GM06990 (cell line): ENCODE results near the gene ABHD17B.

ENCODE experiments used
- DNase-seq: peaks from one replicate; pipeline ENCODE4 v3.0.0-alpha.2; 2011; ENCODE audit not compliant: insufficient read length; ENCODE audit errors: extremely low read depth
- H3K27me3 ChIP-seq: replicated peaks from 2 replicates; pipeline ENCODE4 v1.6.0; 2011; ENCODE audit warnings: low read length; ENCODE audit not compliant: control insufficient read depth, insufficient read depth
- H3K36me3 ChIP-seq: 2 replicates; pipeline ENCODE4 v1.5.1; 2011; ENCODE audit warnings: low read length; ENCODE audit not compliant: control insufficient read depth, insufficient read depth
- H3K4me3 ChIP-seq: replicated peaks from 2 replicates; pipeline ENCODE4 v1.5.1; 2011; ENCODE audit warnings: low read depth, mild to moderate bottlenecking, control low read depth, low read length
- CTCF ChIP-seq: IDR thresholded peaks from 2 replicates; pipeline ENCODE4 v1.5.1; 2011; ENCODE audit warnings: low read length, control low read depth, mild to moderate bottlenecking, inconsistent platforms; ENCODE audit not compliant: insufficient read depth, poor library complexity, severe bottlenecking

Gene ABHD17B

GRCh38 chr9:71890042-71890679 is 20.8 kb downstream of the ABHD17B start:
- no peak for DNase-seq
- H3K4me3 ChIP-seq: no peak overlapping the region
- no peaks in the 10 kb centered on the region for H3K27me3 ChIP-seq
- TF ChIP-seq CTCF: no peak
- H3K36me3 ChIP-seq: no peaks in the 10 kb centered on the region

- TF ChIP-seq CTCF: no peak
- Histone ChIP-seq H3K27me3 (no peaks in the 10 kb centered on the region), H3K36me3 (no peaks in the 10 kb centered on the region; the same call in 1 of the 2 replicates), H3K4me3 (no peak overlapping the region)
- DNase-seq: no peak
These were observed 23.6 kb downstream of the ABHD17B start for GRCh38 chr9:71887362-71887761.

- Histone ChIP-seq H3K36me3 (no peaks in the 10 kb centered on the region; the same call in 1 of the 2 replicates), H3K4me3 (no peak overlapping the region), H3K27me3 (no peaks in the 10 kb centered on the region)
- TF ChIP-seq CTCF: no peak
- DNase-seq: no peak
These were observed 24.5 kb downstream of the ABHD17B start for GRCh38 chr9:71886541-71886940.

GRCh38 chr9:71886015-71886414 is 25.0 kb downstream of the ABHD17B start:
- TF ChIP-seq CTCF: no peak
- DNase-seq: no peak
- Histone ChIP-seq H3K36me3 (no peaks in the 10 kb centered on the region; the same call in 1 of the 2 replicates), H3K27me3 (no peaks in the 10 kb centered on the region), H3K4me3 (no peak overlapping the region)

DNA sequence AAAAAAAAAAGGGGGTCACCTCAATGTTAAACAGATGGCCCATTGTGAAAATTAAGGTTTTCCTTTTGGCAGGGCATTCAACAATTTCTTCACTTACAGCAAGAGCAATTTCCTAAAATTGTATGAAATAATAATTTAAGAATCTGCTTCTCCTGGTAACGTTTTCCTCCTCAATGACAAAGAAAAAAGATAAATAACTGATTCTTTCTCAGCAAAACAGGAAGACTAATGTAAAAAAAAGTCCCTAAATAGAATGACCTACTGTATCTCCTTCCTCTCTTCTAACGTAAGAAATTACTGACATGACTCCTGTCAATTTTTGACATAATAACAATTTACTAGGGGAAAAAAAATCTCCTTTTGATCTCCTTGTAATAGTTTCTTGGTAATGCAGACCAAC is 25.5 kb downstream of the ABHD17B start:
- Histone ChIP-seq H3K27me3 (no peaks in the 10 kb centered on the region), H3K4me3 (no peak overlapping the region), H3K36me3 (no peaks in the 10 kb centered on the region; the same call in 1 of the 2 replicates)
- no peak for DNase-seq
- TF ChIP-seq CTCF: no peak

DNA sequence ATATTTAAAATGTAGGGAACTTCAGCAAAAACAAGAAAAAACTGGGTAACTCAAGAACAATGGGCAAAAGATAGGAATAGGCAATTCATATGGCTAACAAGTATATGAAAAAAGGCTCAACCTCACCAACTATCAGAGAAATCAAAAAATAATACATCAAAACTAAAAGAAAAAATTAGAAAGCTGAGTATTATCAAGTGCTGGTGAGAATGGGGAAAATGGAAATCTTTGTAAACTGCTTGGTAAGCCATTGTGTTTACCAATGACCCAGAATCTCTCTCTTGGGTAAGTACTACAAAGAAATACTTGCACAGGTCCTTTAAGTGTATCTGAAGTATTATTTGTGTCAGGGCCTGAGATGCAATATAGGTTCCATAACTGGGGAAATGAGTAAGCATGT is 27.0 kb downstream of the ABHD17B start:
- Histone ChIP-seq H3K27me3 (no peaks in the 10 kb centered on the region), H3K4me3 (no peak overlapping the region), H3K36me3 (no peaks in the 10 kb centered on the region; the same call in 1 of the 2 replicates)
- TF ChIP-seq CTCF: no peak
- DNase-seq: no peak
